Measurements from ENCODE around the gene NAV2.

DNA sequence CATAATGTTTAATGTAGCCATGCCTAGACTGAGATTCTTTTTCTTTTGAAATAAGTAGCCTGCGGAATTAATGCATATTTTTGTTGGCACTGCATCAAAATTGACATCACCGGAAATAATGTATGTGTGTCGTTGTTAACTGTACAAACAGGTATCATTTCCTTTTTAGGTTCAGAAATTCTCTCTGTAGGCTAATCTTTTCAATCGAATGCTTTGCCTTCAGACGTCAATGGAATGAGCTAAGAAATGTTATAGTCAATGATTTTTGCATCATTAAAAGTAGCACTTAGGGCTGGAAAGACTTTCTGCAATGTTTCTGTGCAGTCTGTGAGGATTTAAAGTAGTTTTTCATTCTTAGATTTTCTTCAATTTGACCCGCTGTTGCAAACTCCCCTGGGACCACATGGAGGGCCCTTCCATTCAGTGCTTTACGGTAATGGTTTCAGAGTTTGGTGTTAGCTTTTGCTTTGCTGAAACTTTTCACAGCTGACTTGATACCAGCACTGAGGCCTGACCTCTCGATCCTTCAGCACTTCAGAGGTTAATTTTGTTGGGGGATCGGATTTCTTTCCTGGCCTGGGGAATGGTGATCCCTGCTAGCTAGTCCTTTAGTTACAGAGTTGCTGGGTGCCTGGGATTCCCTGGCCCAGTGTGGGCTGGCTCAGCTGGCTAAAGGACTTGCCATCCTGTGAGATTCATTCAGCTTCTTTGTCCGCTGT lies 309.9 kb downstream of the NAV2 start:
- TF ChIP-seq, protein P1, sequence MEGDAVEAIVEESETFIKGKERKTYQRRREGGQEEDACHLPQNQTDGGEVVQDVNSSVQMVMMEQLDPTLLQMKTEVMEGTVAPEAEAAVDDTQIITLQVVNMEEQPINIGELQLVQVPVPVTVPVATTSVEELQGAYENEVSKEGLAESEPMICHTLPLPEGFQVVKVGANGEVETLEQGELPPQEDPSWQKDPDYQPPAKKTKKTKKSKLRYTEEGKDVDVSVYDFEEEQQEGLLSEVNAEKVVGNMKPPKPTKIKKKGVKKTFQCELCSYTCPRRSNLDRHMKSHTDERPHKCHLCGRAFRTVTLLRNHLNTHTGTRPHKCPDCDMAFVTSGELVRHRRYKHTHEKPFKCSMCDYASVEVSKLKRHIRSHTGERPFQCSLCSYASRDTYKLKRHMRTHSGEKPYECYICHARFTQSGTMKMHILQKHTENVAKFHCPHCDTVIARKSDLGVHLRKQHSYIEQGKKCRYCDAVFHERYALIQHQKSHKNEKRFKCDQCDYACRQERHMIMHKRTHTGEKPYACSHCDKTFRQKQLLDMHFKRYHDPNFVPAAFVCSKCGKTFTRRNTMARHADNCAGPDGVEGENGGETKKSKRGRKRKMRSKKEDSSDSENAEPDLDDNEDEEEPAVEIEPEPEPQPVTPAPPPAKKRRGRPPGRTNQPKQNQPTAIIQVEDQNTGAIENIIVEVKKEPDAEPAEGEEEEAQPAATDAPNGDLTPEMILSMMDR (IDR thresholded peaks at IDR 0.05; ENCODE audit: low read depth, low read length): no peak
- no peak for TF ChIP-seq POLR2A (IDR thresholded peaks at IDR 0.05; ENCODE audit: extremely low read depth, insufficient read length)
- TF ChIP-seq, protein P2, sequence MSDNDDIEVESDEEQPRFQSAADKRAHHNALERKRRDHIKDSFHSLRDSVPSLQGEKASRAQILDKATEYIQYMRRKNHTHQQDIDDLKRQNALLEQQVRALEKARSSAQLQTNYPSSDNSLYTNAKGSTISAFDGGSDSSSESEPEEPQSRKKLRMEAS (IDR thresholded peaks at IDR 0.05; ENCODE audit: low read depth, low read length): no peak
- no peak for TF ChIP-seq MYC (IDR thresholded peaks at IDR 0.05; ENCODE audit: low read depth, low read length)

Data from NB4 (cell line).